Measurements from ENCODE around the gene ELF1.

- TF ChIP-seq CTCF (IDR thresholded peaks at IDR 0.05) (no peak), POLR2A (IDR thresholded peaks at IDR 0.05) (no peak)
Measured at GRCh38 chr13:40985381-40986100, 33.6 kb downstream of the ELF1 start.
